ENCODE measurements around the gene CDKAL1.

DNA sequence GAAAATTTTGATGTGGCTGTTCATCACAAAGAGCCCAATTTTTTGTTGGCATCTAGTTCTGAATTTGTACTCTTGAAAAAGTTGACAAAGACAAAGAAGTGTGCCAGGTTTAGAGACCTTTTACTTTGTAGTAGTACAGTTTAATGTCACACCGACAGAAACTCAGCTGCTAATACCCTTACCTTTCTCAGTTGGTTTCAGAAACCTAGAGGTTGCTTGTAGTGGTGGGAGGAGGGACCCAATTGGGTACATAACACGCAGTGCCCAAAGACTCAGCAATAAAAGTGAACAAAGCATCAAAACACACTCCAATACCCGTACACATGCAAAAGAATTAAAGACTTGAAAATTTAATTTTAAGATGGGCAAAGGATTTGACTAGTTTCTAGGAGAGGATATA, 203.7 kb downstream of the CDKAL1 start:
- TF ChIP-seq PHF8 (conservative IDR thresholded peaks at IDR 0.05; ENCODE audit: low read depth, low read length) (no peak), MAX (IDR thresholded peaks at IDR 0.05) (no peak), POLR2A (IDR thresholded peaks at IDR 0.05; ENCODE audit: control extremely low read depth in 1 of 2, low read depth in 2 of 2, low read length in 2 of 2) (no peak), POLR2AphosphoS5 (IDR thresholded peaks at IDR 0.05; ENCODE audit: low read depth, low read length) (no peak), SUZ12 (IDR thresholded peaks at IDR 0.05; ENCODE audit: low read length) (no peak), CTCF (IDR thresholded peaks at IDR 0.05; ENCODE audit: control extremely low read depth in 1 of 3, insufficient read depth in 1 of 3, low read depth in 1 of 3, low read length in 3 of 3) (no peak), NRF1 (IDR thresholded peaks at IDR 0.05; ENCODE audit: low read depth, low read length) (no peak), EZH2 (IDR thresholded peaks at IDR 0.05; ENCODE audit: low read depth, low read length, severe bottlenecking) (no peak)

Measured in H1 (cell line).